Measurements from ENCODE around the gene DCTD. TPM values are rescaled to one million over a fixed set of nuclear protein-coding genes. Genes with fewer than 3 reads are reported as not detected.

DCTD gene
- total and polyA plus RNA-seq, 2 of the 13 experiments (the other 11 are each of a cell fraction or from before 2014, with no cell fraction given) = 85.1 to 95.3 TPM

- ChIA-PET CTCF (ENCODE audit: low intra/inter-chr PET ratio, low total read pairs) (no interaction called here), POLR2A (no interaction called here)
- FAIRE-seq (no peak), ATAC-seq (no peak), DNase-seq (ENCODE audit: low spot score) (no peak)
- Histone ChIP-seq H3K27me3 (ENCODE audit: control insufficient read depth in 1 of 2, insufficient read depth in 2 of 2, low read length in 2 of 2) (no peaks in the 10 kb centered on the region), H3K4me1 (ENCODE audit: insufficient read depth, low read length) (peaks cover 19% of the 10 kb centered on the region), H3K4me3 (replicated peaks in 1 of 3; ENCODE audit: insufficient read depth in 1 of 3, low read depth in 2 of 3, low read length in 3 of 3) (no peak overlapping the region), H3K9me3 (ENCODE audit: low read length) (peaks cover 5% of the 10 kb centered on the region), H3K4me2 (ENCODE audit: low read depth, low read length) (no peak overlapping the region), H3K27ac (ENCODE audit: extremely low read length, insufficient read depth, low read length) (no peak overlapping the region), H2AFZ (ENCODE audit: low read length) (no peak overlapping the region), H3K36me3 (replicated peaks in 1 of 2; ENCODE audit: control insufficient read depth in 1 of 2, insufficient read depth in 2 of 2, low read length in 2 of 2) (peaks cover 22 to 82% of the 10 kb centered on the region in 2 experiments), H3K9ac (ENCODE audit: insufficient read depth, low read depth, low read length) (no peak overlapping the region), H4K20me1 (ENCODE audit: insufficient read depth, low read length) (no peaks in the 10 kb centered on the region), H3K79me2 (ENCODE audit: insufficient read depth, low read length) (peaks cover 3% of the 10 kb centered on the region)
- no peak for TF ChIP-seq RFXAP (CRISPR knock-in tag; IDR thresholded peaks at IDR 0.05; ENCODE audit: borderline replicate concordance)
- TF ChIP-seq POLR2AphosphoS2 (IDR thresholded peaks at IDR 0.05; ENCODE audit: low read depth, low read length) = no peak
- no peak for TF ChIP-seq CAMTA2 (CRISPR knock-in tag; IDR thresholded peaks at IDR 0.05; ENCODE audit: borderline replicate concordance)
- no peak for TF ChIP-seq ZNF644 (CRISPR knock-in tag; IDR thresholded peaks at IDR 0.05; ENCODE audit: low read depth)
- TF ChIP-seq PAF1 (CRISPR knock-in tag; IDR thresholded peaks at IDR 0.05) = no peak
- TF ChIP-seq THRA (CRISPR knock-in tag; IDR thresholded peaks at IDR 0.05; ENCODE audit: borderline replicate concordance) = no peak
- WGBS (ENCODE audit: low lambda C conversion rate) = 95% methylated on average over 8 of the region's 10 CpGs
- in situ Hi-C loops (cut with HindIII; ENCODE audit: extremely low pct_ligation_motif_present, low pct_unique_long_range_greater_than_20kb) (no loop called here), intact Hi-C loops (cut with micrococcal nuclease; ENCODE audit: unreplicated experiment) (no loop called here)
- TSS peak; percentile 24 for BruUV-seq (replicated peaks)
Observed at GRCh38 chr4:182890202-182890601, 27.0 kb downstream of the DCTD start.

GRCh38 chr4:182888891-182889290, 28.3 kb downstream of the DCTD start:
- ChIA-PET POLR2A (interaction anchor here (0.8 to 1.3 kb wide), 2 partner anchors 8 to 12 kb away, joined by 3 read pairs; no protein-coding TSS in a partner anchor), CTCF (ENCODE audit: low intra/inter-chr PET ratio, low total read pairs) (no interaction called here)
- in situ Hi-C loops (cut with HindIII; ENCODE audit: extremely low pct_ligation_motif_present, low pct_unique_long_range_greater_than_20kb) = no loop called here
- Histone ChIP-seq H3K79me2 (ENCODE audit: insufficient read depth, low read length) (no peaks in the 10 kb centered on the region), H3K4me3 (replicated peaks in 1 of 3; ENCODE audit: insufficient read depth in 1 of 3, low read depth in 2 of 3, low read length in 3 of 3) (no peak overlapping the region), H3K4me2 (ENCODE audit: low read depth, low read length) (no peak overlapping the region), H4K20me1 (ENCODE audit: insufficient read depth, low read length) (no peaks in the 10 kb centered on the region), H3K9ac (ENCODE audit: insufficient read depth, low read depth, low read length) (no peak overlapping the region), H3K27me3 (ENCODE audit: control insufficient read depth in 1 of 2, insufficient read depth in 2 of 2, low read length in 2 of 2) (no peaks in the 10 kb centered on the region), H3K9me3 (ENCODE audit: low read length) (peaks cover 14% of the 10 kb centered on the region), H3K4me1 (ENCODE audit: insufficient read depth, low read length) (0 out of 2 replicates have a peak, but pooled peaks cover 7% of the 10 kb centered on the region), H3K27ac (ENCODE audit: extremely low read length, insufficient read depth, low read length) (no peak overlapping the region), H3K36me3 (replicated peaks in 1 of 2; ENCODE audit: control insufficient read depth in 1 of 2, insufficient read depth in 2 of 2, low read length in 2 of 2) (peaks cover 21 to 77% of the 10 kb centered on the region in 2 experiments), H2AFZ (ENCODE audit: low read length) (no peak overlapping the region)
- intact Hi-C loops (cut with micrococcal nuclease; ENCODE audit: unreplicated experiment) = no loop called here
- FAIRE-seq = no peak
- BruUV-seq (replicated peaks) = no TSS peak
- no peak for TF ChIP-seq JDP2 (CRISPR knock-in tag; IDR thresholded peaks at IDR 0.05; ENCODE audit: borderline replicate concordance)
- ATAC-seq = no peak
- WGBS (ENCODE audit: low lambda C conversion rate) = 93% methylated on average over 4 of the region's 4 CpGs
- no peak for DNase-seq (ENCODE audit: low spot score)

Measured in HepG2 (cell line).